Measurements from ENCODE around the gene ABHD5.

ABHD5 gene

DNA sequence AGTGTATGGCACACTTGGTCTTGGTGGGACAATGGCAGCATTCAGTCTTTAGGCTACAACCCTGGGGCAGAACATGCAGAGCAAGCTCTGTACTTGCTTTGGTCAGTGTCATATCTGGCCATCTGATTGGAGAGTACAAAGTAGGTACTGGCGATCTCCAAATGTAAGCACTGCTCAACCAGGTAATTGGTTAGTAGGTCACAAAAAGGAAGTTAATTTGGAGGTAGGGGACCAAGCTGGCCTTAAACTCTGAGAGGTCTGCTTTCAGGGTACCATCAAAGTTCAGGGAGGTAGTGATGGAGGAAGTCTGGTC is 3.3 kb upstream of the ABHD5 start:
- no peak for DNase-seq (ENCODE audit: extremely low read depth, low read depth)
- TF ChIP-seq, protein P1, sequence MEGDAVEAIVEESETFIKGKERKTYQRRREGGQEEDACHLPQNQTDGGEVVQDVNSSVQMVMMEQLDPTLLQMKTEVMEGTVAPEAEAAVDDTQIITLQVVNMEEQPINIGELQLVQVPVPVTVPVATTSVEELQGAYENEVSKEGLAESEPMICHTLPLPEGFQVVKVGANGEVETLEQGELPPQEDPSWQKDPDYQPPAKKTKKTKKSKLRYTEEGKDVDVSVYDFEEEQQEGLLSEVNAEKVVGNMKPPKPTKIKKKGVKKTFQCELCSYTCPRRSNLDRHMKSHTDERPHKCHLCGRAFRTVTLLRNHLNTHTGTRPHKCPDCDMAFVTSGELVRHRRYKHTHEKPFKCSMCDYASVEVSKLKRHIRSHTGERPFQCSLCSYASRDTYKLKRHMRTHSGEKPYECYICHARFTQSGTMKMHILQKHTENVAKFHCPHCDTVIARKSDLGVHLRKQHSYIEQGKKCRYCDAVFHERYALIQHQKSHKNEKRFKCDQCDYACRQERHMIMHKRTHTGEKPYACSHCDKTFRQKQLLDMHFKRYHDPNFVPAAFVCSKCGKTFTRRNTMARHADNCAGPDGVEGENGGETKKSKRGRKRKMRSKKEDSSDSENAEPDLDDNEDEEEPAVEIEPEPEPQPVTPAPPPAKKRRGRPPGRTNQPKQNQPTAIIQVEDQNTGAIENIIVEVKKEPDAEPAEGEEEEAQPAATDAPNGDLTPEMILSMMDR (IDR thresholded peaks at IDR 0.05; ENCODE audit: low read depth, low read length, missing control alignments), result no peak
- no peak overlapping the region for H3K4me3 ChIP-seq (replicated peaks; ENCODE audit: low read depth, low read length)

DNA sequence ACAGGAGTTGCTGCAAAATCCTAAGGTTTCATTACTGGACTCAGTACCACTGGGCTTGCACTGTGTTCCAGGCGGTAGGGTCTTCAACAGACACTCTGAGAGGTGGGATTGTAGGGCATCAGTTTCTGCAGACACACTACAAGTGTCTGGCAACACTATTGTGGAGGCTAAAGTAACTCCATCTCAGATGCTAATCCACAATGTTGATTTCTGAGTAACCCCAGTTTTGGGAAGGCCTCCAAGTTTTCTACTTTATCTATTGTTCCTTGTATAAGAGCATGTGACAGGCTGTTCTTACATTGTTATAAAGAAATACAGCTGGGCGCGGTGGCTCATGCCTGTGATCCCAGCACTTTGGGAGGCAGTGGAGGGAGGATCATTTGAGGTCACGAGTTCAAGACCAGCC is 2.5 kb upstream of the ABHD5 start:
- no peak for DNase-seq (ENCODE audit: extremely low read depth, low read depth)
- H3K4me3 ChIP-seq (replicated peaks; ENCODE audit: low read depth, low read length), result no peak overlapping the region
- TF ChIP-seq, protein P1 (IDR thresholded peaks at IDR 0.05; ENCODE audit: low read depth, low read length, missing control alignments), result no peak

DNA sequence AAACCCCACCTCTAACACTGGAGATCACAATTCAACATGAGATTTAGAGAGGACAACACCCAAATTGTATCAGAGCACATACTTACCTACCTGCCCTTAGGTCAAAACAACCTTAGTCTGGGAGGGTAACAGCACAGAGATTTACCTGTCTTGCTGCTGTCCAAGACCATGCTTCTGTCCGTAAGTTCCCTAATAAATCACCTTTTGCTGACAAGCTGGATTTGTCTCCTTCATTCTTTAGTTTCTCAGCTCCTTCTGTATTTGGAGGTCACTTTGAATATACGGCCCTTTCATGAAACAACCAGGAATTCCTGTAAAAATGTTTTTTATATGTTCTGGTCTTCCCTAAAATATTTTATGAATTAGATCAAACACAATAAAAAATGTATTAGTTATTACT is 1.6 kb upstream of the ABHD5 start:
- DNase-seq (ENCODE audit: extremely low read depth, low read depth), result no peak
- TF ChIP-seq, protein P1 (IDR thresholded peaks at IDR 0.05; ENCODE audit: low read depth, low read length, missing control alignments), result no peak
- no peak overlapping the region for H3K4me3 ChIP-seq (replicated peaks; ENCODE audit: low read depth, low read length)

DNA sequence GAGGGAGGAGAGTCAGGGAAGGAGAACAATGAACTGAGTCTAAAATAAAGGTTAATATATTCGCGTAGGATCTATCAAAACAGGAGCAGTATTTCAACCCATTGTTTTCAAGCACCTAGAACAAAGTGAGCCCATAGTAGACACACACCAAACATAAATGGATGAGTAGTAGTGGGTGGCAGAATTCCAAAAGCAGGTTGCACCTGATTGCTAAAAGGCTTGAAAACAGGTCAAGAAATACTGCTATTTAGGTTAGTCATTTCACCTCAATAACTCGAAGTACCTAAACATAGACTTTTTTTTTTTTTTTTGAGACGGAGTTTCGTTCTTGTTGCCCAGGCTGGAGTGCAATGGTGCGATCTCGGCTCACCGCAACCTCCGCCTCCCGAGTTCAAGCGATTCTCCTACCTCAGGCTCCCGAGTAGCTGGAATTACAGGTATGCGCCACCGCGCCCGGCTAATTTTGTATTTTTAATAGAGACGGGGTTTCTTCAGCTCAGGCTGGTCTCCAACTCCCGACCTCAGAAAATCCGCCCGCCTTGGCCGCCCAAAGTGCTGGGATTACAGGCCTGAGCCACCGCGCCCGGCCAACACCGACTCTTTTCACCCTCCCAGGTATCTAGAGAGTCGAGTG is 855 bp upstream of the ABHD5 start:
- TF ChIP-seq, protein P1 (IDR thresholded peaks at IDR 0.05; ENCODE audit: low read depth, low read length, missing control alignments), result no peak
- DNase-seq (ENCODE audit: extremely low read depth, low read depth), result no peak
- H3K4me3 ChIP-seq (replicated peaks; ENCODE audit: low read depth, low read length), result peak overlapping the region; percentile 62

DNA sequence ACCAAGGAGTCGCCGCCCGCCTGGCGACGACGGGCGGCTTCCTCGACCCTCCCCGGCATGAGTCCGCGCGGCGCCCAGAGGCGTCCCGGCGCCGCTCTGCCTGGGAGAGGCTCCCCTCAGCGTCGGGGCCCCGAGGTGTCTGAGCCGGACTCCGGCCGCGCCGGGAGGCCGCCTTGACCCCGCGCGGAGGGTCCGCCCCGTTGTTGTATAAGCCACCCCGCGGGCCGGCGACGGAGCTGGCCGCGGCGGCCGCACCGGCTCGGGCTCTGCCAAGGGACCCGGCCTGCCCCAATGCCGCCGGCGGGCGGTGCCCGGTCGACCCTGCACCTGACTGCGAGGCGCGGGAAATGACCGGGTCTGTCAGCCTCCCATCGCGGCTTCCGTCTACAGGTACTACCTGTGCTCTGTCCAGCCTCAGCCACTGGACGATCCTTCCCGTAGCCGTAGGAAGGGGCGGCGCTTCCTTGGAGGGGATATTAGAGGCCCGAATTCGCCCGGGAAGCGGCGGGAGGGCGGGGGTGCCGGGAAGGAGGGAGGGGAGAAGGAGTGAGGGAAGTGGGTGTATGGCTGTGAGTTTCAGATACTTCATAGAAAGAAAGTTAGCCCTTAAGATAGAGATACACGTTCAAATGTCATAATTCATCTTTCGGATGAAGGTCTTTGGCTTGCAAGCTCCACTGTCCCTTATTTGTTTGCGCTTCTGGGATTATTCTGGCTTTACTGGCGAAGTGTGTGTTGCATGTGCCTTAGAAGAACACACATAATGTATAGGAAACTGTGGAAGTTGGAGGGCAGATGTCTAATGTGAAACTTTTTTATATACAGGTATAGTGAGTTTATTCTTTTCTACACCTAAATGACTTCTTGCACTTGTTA is 620 bp downstream of the ABHD5 start:
- TF ChIP-seq, protein P1 (IDR thresholded peaks at IDR 0.05; ENCODE audit: low read depth, low read length, missing control alignments), result no peak
- peak overlapping the region; percentile 62 for H3K4me3 ChIP-seq (replicated peaks; ENCODE audit: low read depth, low read length)
- no peak for DNase-seq (ENCODE audit: extremely low read depth, low read depth)

DNA sequence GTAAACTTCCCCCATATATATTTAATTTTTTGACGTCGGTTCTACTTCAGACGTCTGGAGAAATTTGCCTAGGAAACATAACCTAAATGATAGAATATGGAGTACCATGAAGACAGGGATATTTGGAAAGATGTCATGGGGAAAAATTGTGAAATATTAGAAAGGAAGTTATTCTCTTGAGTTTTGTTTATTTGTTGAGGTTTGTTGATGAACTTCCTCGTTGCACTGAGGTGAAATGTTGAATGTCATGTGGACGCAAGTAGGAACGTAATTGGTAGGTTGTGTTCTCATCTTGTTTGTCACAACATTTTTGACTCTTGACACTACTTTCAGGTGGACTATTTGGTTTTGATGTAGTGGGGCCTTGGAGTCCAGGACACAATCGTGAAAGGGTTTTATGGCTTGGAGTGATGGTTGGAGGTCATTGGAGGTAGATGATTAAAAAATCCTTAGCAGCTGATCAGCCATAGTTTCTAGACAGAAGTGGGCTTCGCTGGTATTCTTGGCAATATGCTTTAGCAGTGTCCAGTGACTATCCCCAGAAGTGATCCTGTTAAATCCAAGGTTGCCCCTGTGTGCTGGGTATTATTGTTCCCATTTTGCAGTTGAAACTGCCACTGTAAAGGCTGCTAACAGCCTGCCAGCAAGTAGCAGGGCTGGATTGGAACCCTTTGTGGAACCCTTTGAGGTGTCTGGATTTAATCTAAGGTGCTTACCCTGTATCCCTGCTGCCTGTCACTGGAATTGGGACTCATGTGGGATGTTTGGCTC is 1.5 kb downstream of the ABHD5 start:
- TF ChIP-seq, protein P1 (IDR thresholded peaks at IDR 0.05; ENCODE audit: low read depth, low read length, missing control alignments), result no peak
- H3K4me3 ChIP-seq (replicated peaks; ENCODE audit: low read depth, low read length), result peak overlapping the region; percentile 62
- DNase-seq (ENCODE audit: extremely low read depth, low read depth), result no peak

Measured in HFF-Myc (cell line).